ENCODE measurements around the gene IL17REL. TPM values are rescaled to one million over a fixed set of nuclear protein-coding genes. Genes with fewer than 3 reads are reported as not detected.

IL17REL gene
- polyA plus RNA-seq, 1 experiment = not detected

DNA sequence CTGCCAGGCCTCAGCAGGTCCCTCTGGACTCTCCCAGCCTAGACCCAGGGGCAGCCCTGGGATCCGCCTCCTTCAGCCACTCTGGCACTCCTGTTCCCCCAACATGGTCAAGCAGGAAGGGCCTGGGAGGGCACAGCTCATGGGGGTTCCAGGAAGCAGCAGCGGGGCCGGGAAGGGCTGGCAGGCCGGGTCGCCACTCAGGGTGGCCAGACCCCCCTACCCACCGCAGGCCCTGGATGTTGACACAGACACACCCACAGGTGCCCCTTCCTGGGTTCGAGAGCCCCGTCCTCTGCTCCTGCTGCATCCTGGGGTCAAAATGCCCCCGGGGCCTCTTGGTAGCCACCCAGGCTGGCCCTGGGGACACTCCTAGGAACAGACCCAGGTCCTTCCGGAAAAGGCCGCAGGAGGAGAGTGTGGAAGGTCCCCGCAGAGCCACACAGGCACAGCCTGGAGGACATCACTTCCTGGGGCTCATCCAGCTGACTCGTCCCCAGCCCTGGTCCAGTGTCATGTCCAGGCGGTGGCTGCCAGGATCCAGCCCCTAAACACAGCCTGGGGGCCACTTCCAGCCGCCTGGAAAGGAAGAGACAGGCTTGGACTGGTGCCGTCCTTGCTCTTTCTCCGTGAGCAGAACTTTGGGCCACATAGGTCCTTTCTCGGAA, 58.8 kb downstream of the IL17REL start:
- CTCF ChIA-PET = interaction anchor here (0.7 to 1.4 kb wide), 2 partner anchors 36 to 39 kb away, joined by 3 read pairs; no protein-coding TSS in a partner anchor
- TF ChIP-seq, protein P1, sequence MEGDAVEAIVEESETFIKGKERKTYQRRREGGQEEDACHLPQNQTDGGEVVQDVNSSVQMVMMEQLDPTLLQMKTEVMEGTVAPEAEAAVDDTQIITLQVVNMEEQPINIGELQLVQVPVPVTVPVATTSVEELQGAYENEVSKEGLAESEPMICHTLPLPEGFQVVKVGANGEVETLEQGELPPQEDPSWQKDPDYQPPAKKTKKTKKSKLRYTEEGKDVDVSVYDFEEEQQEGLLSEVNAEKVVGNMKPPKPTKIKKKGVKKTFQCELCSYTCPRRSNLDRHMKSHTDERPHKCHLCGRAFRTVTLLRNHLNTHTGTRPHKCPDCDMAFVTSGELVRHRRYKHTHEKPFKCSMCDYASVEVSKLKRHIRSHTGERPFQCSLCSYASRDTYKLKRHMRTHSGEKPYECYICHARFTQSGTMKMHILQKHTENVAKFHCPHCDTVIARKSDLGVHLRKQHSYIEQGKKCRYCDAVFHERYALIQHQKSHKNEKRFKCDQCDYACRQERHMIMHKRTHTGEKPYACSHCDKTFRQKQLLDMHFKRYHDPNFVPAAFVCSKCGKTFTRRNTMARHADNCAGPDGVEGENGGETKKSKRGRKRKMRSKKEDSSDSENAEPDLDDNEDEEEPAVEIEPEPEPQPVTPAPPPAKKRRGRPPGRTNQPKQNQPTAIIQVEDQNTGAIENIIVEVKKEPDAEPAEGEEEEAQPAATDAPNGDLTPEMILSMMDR (IDR thresholded peaks at IDR 0.05; ENCODE audit: insufficient read depth, low read depth, low read length) = no peak
- POLR2A ChIA-PET = no interaction called here

GRCh38 chr22:49953027-49953679, 59.4 kb downstream of the IL17REL start:
- TF ChIP-seq, protein P1 (IDR thresholded peaks at IDR 0.05; ENCODE audit: insufficient read depth, low read depth, low read length) = no peak
- no peaks in the 10 kb centered on the region for H3K36me3 ChIP-seq (ENCODE audit: control insufficient read depth, insufficient read depth, low read length)
- no peaks in the 10 kb centered on the region for H3K27me3 ChIP-seq (ENCODE audit: control insufficient read depth, insufficient read depth, low read length)
- DNase-seq (ENCODE audit: low read depth) = no peak
- POLR2A ChIA-PET = no interaction called here
- CTCF ChIA-PET = interaction anchor here (0.8 to 1.4 kb wide), 2 partner anchors 9 to 35 kb away, joined by 3 read pairs; no protein-coding TSS in a partner anchor
- H3K4me3 ChIP-seq (ENCODE audit: low read depth, low read length) = no peak overlapping the region

More for the DNA sequence above, 58.8 kb downstream of the IL17REL start:
- no peaks in the 10 kb centered on the region for H3K27me3 ChIP-seq (ENCODE audit: control insufficient read depth, insufficient read depth, low read length)
- DNase-seq (ENCODE audit: low read depth) = no peak
- no peaks in the 10 kb centered on the region for H3K36me3 ChIP-seq (ENCODE audit: control insufficient read depth, insufficient read depth, low read length)
- H3K4me3 ChIP-seq (ENCODE audit: low read depth, low read length) = no peak overlapping the region

DNA sequence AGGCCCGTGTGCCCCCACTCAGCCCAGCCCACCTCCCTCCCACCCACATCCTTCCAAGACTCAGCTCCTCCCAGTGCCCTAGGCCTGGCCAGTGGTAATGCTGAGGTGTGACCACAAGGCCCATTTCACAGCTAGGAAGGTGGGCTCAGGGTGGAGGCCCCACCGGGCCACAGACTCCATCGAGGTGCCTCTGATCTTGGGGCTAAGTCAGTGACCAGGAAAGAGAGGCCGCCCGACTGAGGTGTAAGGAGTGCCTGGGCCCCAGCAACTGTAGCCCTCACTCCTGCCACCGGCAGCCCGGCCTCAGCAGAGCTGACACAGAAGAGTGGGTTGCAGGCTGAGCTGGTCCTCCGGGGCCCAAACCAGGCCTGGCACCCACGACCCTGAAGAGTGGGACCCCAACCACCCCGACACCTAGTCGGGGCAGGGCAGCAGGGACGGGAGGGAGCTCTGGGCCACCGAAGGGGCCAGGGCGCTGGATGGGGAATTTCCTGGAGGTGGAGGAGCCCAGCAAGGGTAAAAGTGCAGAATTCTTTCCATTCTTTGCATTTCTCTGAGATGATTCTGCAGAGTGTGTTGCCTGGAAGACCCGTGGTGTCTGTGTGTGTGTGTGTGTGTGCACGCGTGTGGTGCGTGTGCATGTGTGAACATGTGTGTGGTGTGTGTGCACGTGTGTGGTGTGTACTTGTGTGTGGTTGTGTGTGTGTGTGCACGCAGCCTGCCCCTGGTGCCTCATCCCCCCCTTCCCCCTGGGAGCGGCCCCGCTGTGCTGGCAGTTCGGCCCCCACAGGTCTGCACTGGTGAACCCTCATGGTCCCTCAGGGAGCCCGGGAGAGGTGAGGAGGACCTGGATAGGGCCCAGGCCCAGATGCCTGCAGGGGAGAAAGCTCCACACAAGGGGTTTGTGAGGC, 60.3 kb downstream of the IL17REL start:
- no peak for DNase-seq (ENCODE audit: low read depth)
- H3K4me3 ChIP-seq (ENCODE audit: low read depth, low read length) = no peak overlapping the region
- ChIA-PET CTCF (interaction anchor here (0.8 to 1.4 kb wide), 4 partner anchors 8 to 35 kb away, joined by 3 read pairs; no protein-coding TSS in a partner anchor), POLR2A (interaction anchor here (0.7 kb wide), 1 partner anchor 16 kb away, joined by 3 read pairs; no protein-coding TSS in a partner anchor)
- no peaks in the 10 kb centered on the region for H3K36me3 ChIP-seq (ENCODE audit: control insufficient read depth, insufficient read depth, low read length)
- TF ChIP-seq, protein P1 (IDR thresholded peaks at IDR 0.05; ENCODE audit: insufficient read depth, low read depth, low read length) = 0 out of 2 replicates have a peak, but pooled peaks have one; percentile 4
- H3K27me3 ChIP-seq (ENCODE audit: control insufficient read depth, insufficient read depth, low read length) = no peaks in the 10 kb centered on the region

- DNase-seq (ENCODE audit: low read depth) = no peak
- TF ChIP-seq, protein P1 (IDR thresholded peaks at IDR 0.05; ENCODE audit: insufficient read depth, low read depth, low read length) = no peak
- ChIA-PET CTCF (interaction anchor here (1.0 kb wide), 2 partner anchors 16 to 21 kb away, joined by 3 read pairs; no protein-coding TSS in a partner anchor), POLR2A (interaction anchor here (0.7 kb wide), 1 partner anchor 16 kb away, joined by 3 read pairs; no protein-coding TSS in a partner anchor)
- H3K36me3 ChIP-seq (ENCODE audit: control insufficient read depth, insufficient read depth, low read length) = no peaks in the 10 kb centered on the region
- H3K27me3 ChIP-seq (ENCODE audit: control insufficient read depth, insufficient read depth, low read length) = no peaks in the 10 kb centered on the region
- no peak overlapping the region for H3K4me3 ChIP-seq (ENCODE audit: low read depth, low read length)
Observed at GRCh38 chr22:49951678-49951985, 60.9 kb downstream of the IL17REL start.
